ENCODE data around the gene SLCO3A1.
A peak's percentile ranks its signal among the peaks of the same experiment; 100 is the strongest.

SLCO3A1 gene

DNA sequence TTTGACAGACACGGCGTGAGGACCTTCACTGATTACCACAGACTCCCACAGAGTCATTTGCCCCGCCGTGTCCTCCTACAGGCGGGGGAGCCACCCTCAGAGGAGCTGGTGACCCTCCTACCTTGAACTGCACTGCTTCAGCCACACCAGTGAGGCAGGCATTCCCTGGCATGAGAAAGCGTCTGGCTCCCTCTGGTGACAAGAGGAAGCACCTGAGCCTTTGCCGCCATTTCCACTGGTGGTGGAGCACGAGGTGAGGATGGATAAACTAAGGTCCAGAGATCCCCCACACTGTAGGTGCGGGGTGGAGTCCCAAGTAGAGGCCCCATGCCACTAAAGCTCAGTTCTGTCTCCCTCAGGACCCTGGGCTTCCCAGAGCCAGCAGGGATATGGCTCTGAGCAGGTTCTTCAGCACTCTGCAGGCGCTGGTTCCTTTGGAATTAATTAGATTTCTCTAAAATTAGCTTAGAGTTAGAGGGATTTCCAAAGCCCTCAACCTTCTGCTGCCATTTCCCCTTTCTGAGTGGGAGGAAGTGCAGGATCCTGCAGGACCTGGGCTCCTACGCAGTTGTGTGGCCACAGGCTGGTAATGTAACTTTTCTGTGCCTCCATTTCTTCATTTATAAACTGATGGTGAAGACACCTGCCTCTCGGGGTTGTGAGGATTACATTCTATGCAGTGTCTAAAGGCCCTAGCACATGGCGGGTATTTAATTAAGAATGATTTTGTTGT, 224.0 kb downstream of the SLCO3A1 start:
- peak; percentile 39 to 78 for DNase-seq (ENCODE audit: low read depth in 1 of 2, low spot score in 1 of 2)
- Histone ChIP-seq H3K4me3 (replicated peaks; ENCODE audit: insufficient read depth, low read length) (no peak overlapping the region), H3K27ac (replicated peaks) (no peak overlapping the region), H3K27me3 (ENCODE audit: insufficient read depth, poor library complexity, severe bottlenecking) (no peaks in the 10 kb centered on the region)
- no peak for TF ChIP-seq GABPA (IDR thresholded peaks at IDR 0.05; ENCODE audit: low read depth)
- peak; percentile 92 for TF ChIP-seq SPI1 (IDR thresholded peaks at IDR 0.05; ENCODE audit: borderline replicate concordance, low read depth)
- TF ChIP-seq, protein P1, sequence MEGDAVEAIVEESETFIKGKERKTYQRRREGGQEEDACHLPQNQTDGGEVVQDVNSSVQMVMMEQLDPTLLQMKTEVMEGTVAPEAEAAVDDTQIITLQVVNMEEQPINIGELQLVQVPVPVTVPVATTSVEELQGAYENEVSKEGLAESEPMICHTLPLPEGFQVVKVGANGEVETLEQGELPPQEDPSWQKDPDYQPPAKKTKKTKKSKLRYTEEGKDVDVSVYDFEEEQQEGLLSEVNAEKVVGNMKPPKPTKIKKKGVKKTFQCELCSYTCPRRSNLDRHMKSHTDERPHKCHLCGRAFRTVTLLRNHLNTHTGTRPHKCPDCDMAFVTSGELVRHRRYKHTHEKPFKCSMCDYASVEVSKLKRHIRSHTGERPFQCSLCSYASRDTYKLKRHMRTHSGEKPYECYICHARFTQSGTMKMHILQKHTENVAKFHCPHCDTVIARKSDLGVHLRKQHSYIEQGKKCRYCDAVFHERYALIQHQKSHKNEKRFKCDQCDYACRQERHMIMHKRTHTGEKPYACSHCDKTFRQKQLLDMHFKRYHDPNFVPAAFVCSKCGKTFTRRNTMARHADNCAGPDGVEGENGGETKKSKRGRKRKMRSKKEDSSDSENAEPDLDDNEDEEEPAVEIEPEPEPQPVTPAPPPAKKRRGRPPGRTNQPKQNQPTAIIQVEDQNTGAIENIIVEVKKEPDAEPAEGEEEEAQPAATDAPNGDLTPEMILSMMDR (IDR thresholded peaks at IDR 0.05; ENCODE audit: insufficient read depth, low read length): peak; percentile 64

DNA sequence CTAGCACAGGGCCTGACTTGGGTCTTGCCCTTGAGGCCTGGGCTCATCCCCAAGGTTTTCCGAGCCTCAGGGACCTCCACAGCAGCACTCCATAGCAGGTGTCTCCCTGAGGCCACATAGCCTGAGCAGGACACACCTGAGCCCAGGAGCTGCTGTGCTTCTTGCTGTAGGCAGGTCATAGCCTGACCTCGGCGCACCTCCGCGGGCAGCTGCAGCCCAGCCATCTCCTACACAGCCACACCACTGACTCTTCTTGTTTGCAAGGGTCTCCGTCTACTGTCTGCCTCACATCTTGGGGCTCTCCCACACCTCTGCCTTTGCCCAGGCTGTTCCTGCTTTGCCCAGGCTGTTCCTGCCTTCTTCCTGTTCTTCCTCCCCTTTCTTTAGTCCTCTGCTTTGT, 224.8 kb downstream of the SLCO3A1 start:
- no peak overlapping the region for H3K27ac ChIP-seq (replicated peaks)
- H3K27me3 ChIP-seq (ENCODE audit: insufficient read depth, poor library complexity, severe bottlenecking): no peaks in the 10 kb centered on the region
- TF ChIP-seq, protein P1 (IDR thresholded peaks at IDR 0.05; ENCODE audit: insufficient read depth, low read length): no peak
- TF ChIP-seq POLR2AphosphoS5 (IDR thresholded peaks at IDR 0.05; ENCODE audit: low read depth): no peak
- TF ChIP-seq, protein P2, sequence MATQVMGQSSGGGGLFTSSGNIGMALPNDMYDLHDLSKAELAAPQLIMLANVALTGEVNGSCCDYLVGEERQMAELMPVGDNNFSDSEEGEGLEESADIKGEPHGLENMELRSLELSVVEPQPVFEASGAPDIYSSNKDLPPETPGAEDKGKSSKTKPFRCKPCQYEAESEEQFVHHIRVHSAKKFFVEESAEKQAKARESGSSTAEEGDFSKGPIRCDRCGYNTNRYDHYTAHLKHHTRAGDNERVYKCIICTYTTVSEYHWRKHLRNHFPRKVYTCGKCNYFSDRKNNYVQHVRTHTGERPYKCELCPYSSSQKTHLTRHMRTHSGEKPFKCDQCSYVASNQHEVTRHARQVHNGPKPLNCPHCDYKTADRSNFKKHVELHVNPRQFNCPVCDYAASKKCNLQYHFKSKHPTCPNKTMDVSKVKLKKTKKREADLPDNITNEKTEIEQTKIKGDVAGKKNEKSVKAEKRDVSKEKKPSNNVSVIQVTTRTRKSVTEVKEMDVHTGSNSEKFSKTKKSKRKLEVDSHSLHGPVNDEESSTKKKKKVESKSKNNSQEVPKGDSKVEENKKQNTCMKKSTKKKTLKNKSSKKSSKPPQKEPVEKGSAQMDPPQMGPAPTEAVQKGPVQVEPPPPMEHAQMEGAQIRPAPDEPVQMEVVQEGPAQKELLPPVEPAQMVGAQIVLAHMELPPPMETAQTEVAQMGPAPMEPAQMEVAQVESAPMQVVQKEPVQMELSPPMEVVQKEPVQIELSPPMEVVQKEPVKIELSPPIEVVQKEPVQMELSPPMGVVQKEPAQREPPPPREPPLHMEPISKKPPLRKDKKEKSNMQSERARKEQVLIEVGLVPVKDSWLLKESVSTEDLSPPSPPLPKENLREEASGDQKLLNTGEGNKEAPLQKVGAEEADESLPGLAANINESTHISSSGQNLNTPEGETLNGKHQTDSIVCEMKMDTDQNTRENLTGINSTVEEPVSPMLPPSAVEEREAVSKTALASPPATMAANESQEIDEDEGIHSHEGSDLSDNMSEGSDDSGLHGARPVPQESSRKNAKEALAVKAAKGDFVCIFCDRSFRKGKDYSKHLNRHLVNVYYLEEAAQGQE (IDR thresholded peaks at IDR 0.05; ENCODE audit: insufficient replicate concordance, low read depth): no peak
- no peak for TF ChIP-seq GABPA (IDR thresholded peaks at IDR 0.05; ENCODE audit: low read depth)
- no peak for TF ChIP-seq SPI1 (IDR thresholded peaks at IDR 0.05; ENCODE audit: borderline replicate concordance, low read depth)
- H3K4me3 ChIP-seq (replicated peaks; ENCODE audit: insufficient read depth, low read length): no peak overlapping the region
- no peak for DNase-seq (ENCODE audit: low read depth in 1 of 2, low spot score in 1 of 2)

DNA sequence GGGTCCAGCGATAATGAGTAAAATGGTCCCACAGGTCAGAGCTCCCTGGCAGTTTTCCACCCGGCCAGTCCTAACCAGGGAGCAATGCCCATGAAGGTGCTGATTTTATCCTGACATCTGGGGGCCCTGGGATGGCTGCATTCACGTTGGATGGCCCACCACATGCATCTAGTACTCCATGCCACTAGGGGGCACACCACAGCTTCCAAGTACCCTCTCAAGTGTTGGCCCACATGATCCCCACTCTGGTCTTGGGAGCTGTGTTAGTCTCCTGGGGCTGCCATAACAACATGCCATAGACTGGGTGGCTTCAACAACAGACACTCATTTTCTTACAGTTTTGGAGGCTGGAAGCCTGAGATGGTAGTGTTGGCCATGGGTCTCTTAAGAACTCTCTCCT, 225.5 kb downstream of the SLCO3A1 start:
- TF ChIP-seq, protein P1 (IDR thresholded peaks at IDR 0.05; ENCODE audit: insufficient read depth, low read length): no peak
- TF ChIP-seq SPI1 (IDR thresholded peaks at IDR 0.05; ENCODE audit: borderline replicate concordance, low read depth) (no peak), GABPA (IDR thresholded peaks at IDR 0.05; ENCODE audit: low read depth) (no peak), POLR2AphosphoS5 (IDR thresholded peaks at IDR 0.05; ENCODE audit: low read depth) (no peak)
- TF ChIP-seq, protein P2 (IDR thresholded peaks at IDR 0.05; ENCODE audit: insufficient replicate concordance, low read depth): no peak
- Histone ChIP-seq H3K27ac (replicated peaks) (no peak overlapping the region), H3K27me3 (ENCODE audit: insufficient read depth, poor library complexity, severe bottlenecking) (no peaks in the 10 kb centered on the region), H3K4me3 (replicated peaks; ENCODE audit: insufficient read depth, low read length) (no peak overlapping the region)
- DNase-seq (ENCODE audit: low read depth in 1 of 2, low spot score in 1 of 2): peak; percentile 6 to 15

All from HL-60 (cell line).